Spleen (tissue), 7 donors: ENCODE results near the gene SCN9A.
"Not testable (repeated sequence)": the region's sequence is repeated elsewhere in the genome, so short reads cannot be mapped to it uniquely, and the experiment has no call there.

Experiments
- POLR2AphosphoS5 ChIP-seq, 3 donors: sonication (generic); formaldehyde crosslinking; IDR thresholded peaks; one replicate each; pipeline ENCODE4 v1.5.1; 2017; ENCODE audit warnings: antibody characterized with exemption in 3 of 3
- TF ChIP-seq, protein P1 (sequence below), 11 experiments: fragments of 200-600 bp in 7 of 11; fragments of 450-650 bp in 4 of 11; sonication (generic) in 4 of 11; IDR thresholded peaks in 8 of 11; conservative IDR thresholded peaks in 3 of 11; 1 replicate in 7 of 11; 2 replicates in 4 of 11; pipeline versions ENCODE4 v1.4.0 to v1.8.0; 2016 to 2021; ENCODE audit warnings: antibody characterized with exemption in 11 of 11, inconsistent platforms in 4 of 11, mild to moderate bottlenecking in 1 of 11
- donor health status: DM: no; HTN: no; CAD: no; lungs with moderate emphysema.
- donor health status: DM: no; HTN: no; CAD: no.
- donor health status: DM: no; HTN: no; CAD: no.

GRCh38 chr2:166312863-166313262, 62.9 kb downstream of the SCN9A start:
- TF ChIP-seq, protein P1, sequence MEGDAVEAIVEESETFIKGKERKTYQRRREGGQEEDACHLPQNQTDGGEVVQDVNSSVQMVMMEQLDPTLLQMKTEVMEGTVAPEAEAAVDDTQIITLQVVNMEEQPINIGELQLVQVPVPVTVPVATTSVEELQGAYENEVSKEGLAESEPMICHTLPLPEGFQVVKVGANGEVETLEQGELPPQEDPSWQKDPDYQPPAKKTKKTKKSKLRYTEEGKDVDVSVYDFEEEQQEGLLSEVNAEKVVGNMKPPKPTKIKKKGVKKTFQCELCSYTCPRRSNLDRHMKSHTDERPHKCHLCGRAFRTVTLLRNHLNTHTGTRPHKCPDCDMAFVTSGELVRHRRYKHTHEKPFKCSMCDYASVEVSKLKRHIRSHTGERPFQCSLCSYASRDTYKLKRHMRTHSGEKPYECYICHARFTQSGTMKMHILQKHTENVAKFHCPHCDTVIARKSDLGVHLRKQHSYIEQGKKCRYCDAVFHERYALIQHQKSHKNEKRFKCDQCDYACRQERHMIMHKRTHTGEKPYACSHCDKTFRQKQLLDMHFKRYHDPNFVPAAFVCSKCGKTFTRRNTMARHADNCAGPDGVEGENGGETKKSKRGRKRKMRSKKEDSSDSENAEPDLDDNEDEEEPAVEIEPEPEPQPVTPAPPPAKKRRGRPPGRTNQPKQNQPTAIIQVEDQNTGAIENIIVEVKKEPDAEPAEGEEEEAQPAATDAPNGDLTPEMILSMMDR (IDR thresholded peaks at IDR 0.05 in 8 of 11, conservative IDR thresholded peaks at IDR 0.05 in 3 of 11): not testable (repeated sequence)
- TF ChIP-seq POLR2AphosphoS5 (IDR thresholded peaks at IDR 0.05): not testable (repeated sequence)
